Measurements from ENCODE around the gene RRAGC. TPM values are rescaled to one million over a fixed set of nuclear protein-coding genes. Genes with fewer than 3 reads are reported as not detected.

The RRAGC gene
- 10 to 100 TPM; 14.2 to 20.0 (median 17.5) TPM for total RNA-seq

DNA sequence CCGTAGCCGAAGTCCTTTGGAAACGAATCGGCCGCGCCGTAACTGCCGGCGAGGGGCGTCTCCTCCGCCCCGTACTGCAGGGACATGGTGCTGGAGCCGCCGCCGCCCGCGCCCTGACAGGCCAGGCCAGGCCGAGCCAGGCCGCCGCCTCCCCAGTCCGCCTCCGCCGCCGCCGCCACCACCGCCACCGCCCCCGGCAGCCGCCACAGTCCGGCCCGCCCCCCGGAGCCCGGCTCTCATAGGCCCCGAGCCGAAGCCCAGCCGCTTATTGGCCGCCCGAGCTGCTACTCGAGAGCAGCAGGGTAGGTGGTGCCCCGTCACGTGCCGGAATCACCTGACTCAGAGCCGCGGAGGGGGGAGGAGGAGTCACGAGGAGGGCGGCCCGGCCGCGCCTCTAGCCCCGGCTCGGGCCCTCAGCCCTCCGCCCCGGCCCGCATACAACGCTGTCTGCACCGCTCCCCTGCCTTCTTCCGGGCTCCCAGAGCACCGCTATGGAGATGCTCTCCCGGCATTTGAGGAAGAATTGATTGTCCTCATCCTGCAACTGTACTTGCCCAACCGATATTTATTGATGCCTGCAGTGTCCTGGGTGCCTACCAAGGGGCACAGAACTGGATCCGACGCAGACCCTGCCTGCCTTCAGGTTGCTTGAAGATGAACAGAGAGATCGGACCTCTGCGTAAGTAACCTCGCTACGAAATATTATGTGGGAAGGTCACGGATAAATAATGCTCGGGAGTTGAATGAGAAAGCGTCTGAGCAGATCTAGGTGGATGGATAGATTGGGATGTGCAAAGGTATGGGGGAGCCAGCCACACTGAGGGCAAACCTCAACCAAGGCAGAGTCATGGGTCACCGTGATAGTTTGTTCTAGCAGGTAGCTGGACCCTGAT is at the start of gene RRAGC:
RRAGC (minus strand) TSS at position 212 of the 893 bp plus-strand sequence; CDS start at position 86, 126 bp downstream.
- peaks cover 0 to 76% (median 31%) of the 10 kb centered on the region in 4 donors for H3K4me1 ChIP-seq
- DNase-seq (ENCODE audit: low spot score in 2 of 2) = peak; percentile 99
- WGBS, 2 donors = 0% methylated on average over 20 to 35 of the region's 70 CpGs
- TF ChIP-seq, protein P1, sequence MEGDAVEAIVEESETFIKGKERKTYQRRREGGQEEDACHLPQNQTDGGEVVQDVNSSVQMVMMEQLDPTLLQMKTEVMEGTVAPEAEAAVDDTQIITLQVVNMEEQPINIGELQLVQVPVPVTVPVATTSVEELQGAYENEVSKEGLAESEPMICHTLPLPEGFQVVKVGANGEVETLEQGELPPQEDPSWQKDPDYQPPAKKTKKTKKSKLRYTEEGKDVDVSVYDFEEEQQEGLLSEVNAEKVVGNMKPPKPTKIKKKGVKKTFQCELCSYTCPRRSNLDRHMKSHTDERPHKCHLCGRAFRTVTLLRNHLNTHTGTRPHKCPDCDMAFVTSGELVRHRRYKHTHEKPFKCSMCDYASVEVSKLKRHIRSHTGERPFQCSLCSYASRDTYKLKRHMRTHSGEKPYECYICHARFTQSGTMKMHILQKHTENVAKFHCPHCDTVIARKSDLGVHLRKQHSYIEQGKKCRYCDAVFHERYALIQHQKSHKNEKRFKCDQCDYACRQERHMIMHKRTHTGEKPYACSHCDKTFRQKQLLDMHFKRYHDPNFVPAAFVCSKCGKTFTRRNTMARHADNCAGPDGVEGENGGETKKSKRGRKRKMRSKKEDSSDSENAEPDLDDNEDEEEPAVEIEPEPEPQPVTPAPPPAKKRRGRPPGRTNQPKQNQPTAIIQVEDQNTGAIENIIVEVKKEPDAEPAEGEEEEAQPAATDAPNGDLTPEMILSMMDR (IDR thresholded peaks at IDR 0.05) = peak in 2 of 5 experiments; percentile 23 to 42
- peak; percentile 50 to 84 for TF ChIP-seq POLR2A (IDR thresholded peaks at IDR 0.05)
- TF ChIP-seq EP300 (IDR thresholded peaks at IDR 0.05) = peak; percentile 83 to 95
- peaks cover 0 to 17% (median 7%) of the 10 kb centered on the region in 3 donors for H3K36me3 ChIP-seq
- H3K4me3 ChIP-seq = peak within 1 kb of the TSS; percentile 73 to 97 (median 84)
- no peaks in the 10 kb centered on the region for H3K9me3 ChIP-seq
- peak within 1 kb of the TSS; percentile 74 to 94 (median 90) for H3K27ac ChIP-seq
- H3K27me3 ChIP-seq = no peaks in the 10 kb centered on the region

GRCh38 chr1:38908821-38909220 is 49.2 kb upstream of the RRAGC start:
- 90 to 91% methylated on average over 13 of the region's 13 CpGs for WGBS, 2 donors
- DNase-seq (ENCODE audit: low spot score in 2 of 2) = no peak
- TF ChIP-seq, protein P1 (IDR thresholded peaks at IDR 0.05) = no peak
- no peak for TF ChIP-seq EP300 (IDR thresholded peaks at IDR 0.05)
- Histone ChIP-seq H3K9me3 (peaks cover 0 to 18% (median 4%) of the 10 kb centered on the region in 4 donors), H3K36me3 (peaks cover 0 to 5% (median 0%) of the 10 kb centered on the region in 3 donors), H3K27ac (no peak overlapping the region), H3K27me3 (no peaks in the 10 kb centered on the region), H3K4me3 (no peak overlapping the region), H3K4me1 (no peaks in the 10 kb centered on the region)

- peaks cover 0 to 5% (median 0%) of the 10 kb centered on the region in 3 donors for H3K36me3 ChIP-seq
- DNase-seq (ENCODE audit: low spot score in 2 of 2) = no peak
- no peaks in the 10 kb centered on the region for H3K4me1 ChIP-seq
- H3K4me3 ChIP-seq = no peak overlapping the region
- H3K27ac ChIP-seq = no peak overlapping the region
- no peak for TF ChIP-seq EP300 (IDR thresholded peaks at IDR 0.05)
- TF ChIP-seq, protein P1 (IDR thresholded peaks at IDR 0.05) = no peak
- TF ChIP-seq POLR2A (IDR thresholded peaks at IDR 0.05) = no peak
- 97% methylated on average over 2 of the region's 2 CpGs for WGBS, 2 donors
- peaks cover 0 to 18% (median 4%) of the 10 kb centered on the region in 4 donors for H3K9me3 ChIP-seq
- no peaks in the 10 kb centered on the region for H3K27me3 ChIP-seq
These were observed 46.4 kb upstream of the RRAGC start for GRCh38 chr1:38905985-38906384.

DNA sequence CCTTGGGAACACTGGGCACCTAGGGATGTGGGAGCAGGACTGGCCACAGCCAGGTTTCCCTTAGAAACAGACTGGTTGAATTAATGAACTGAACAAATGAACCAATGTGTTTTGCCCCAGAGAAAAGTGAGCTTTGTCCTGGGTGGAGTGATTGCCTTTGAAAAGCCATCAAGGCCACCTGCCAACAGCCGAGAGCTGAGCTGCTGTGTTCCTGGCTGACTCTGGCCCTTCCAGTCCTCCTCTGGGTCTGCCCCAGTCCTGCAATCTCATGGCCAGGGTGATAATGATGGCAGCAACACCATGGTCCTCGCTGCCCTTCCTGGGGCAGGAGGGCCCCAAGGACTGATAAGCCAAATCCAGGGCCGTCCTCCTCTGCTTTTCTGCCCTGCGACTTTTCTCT is 40.0 kb upstream of the RRAGC start:
- no peak for TF ChIP-seq EP300 (IDR thresholded peaks at IDR 0.05)
- Histone ChIP-seq H3K4me3 (no peak overlapping the region), H3K4me1 (no peaks in the 10 kb centered on the region), H3K27ac (no peak overlapping the region), H3K9me3 (no peaks in the 10 kb centered on the region), H3K27me3 (no peaks in the 10 kb centered on the region), H3K36me3 (no peaks in the 10 kb centered on the region)
- 81 to 92% methylated on average over 4 of the region's 4 CpGs for WGBS, 2 donors
- no peak for DNase-seq (ENCODE audit: low spot score in 2 of 2)

DNA sequence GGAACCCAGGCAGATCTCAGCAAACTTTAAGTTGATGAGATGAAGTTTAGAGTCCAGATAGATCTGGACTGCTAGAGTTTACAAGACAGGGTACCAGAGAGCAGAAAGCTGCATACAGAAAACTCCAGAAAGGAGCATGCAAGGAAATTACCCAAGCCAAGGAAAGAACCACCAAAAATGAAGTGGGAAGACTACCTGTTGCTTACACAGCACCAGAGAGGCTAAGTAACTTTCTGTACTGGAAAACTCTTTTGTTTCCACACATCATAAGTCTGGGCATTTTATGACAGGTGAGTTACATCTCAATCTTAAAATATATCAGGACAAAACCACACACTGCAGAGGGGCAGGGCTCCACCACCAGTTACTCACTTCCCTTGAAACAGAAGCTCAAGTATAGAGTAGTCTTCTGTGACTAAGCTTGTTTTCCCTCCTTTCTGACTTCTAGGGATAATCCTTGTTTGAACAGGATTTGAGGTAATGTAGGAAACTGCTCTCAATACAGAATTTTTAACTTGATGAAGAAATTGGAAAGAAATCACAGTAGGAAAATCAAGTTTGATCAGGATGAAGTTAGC is 39.2 kb upstream of the RRAGC start:
- H3K36me3 ChIP-seq = no peaks in the 10 kb centered on the region
- no peaks in the 10 kb centered on the region for H3K27me3 ChIP-seq
- no peaks in the 10 kb centered on the region for H3K9me3 ChIP-seq
- TF ChIP-seq POLR2A (IDR thresholded peaks at IDR 0.05) (no peak), EP300 (IDR thresholded peaks at IDR 0.05) (no peak)
- TF ChIP-seq, protein P1 (IDR thresholded peaks at IDR 0.05) = no peak
- H3K27ac ChIP-seq = no peak overlapping the region
- H3K4me1 ChIP-seq = no peaks in the 10 kb centered on the region
- no peak overlapping the region for H3K4me3 ChIP-seq
- DNase-seq (ENCODE audit: low spot score in 2 of 2) = no peak
